GM19467 (cell line): ENCODE results near the gene DDX47.
"Not testable (repeated sequence)": the region's sequence is repeated elsewhere in the genome, so short reads cannot be mapped to it uniquely, and the experiment has no call there.

Source experiments
- ATAC-seq: cut with Tn5 transposase; IDR thresholded peaks from one replicate; pipeline ENCODE4 v1.9.1; 2021; ENCODE audit warnings: mild to moderate bottlenecking, moderate library complexity; ENCODE audit not compliant: unreplicated experiment

DDX47 gene

GRCh38 chr12:12819752-12820311 lies 6.7 kb downstream of the DDX47 start:
- no peak for ATAC-seq

GRCh38 chr12:12820376-12820775 lies 7.2 kb downstream of the DDX47 start:
- ATAC-seq, result not testable (repeated sequence)

- ATAC-seq, result no peak
Observed at GRCh38 chr12:12821975-12822374, 8.8 kb downstream of the DDX47 start.

GRCh38 chr12:12822886-12823285 lies 9.7 kb downstream of the DDX47 start:
- no peak for ATAC-seq

- no peak for ATAC-seq
Observed at GRCh38 chr12:12823300-12823699, 10.2 kb downstream of the DDX47 start.

GRCh38 chr12:12823811-12824210 lies 10.7 kb downstream of the DDX47 start:
- no peak for ATAC-seq

GRCh38 chr12:12835378-12836146 lies 22.4 kb downstream of the DDX47 start:
- ATAC-seq, result no peak

- no peak for ATAC-seq
Observed at GRCh38 chr12:12836571-12836970, 23.4 kb downstream of the DDX47 start.

- ATAC-seq, result no peak
Observed at GRCh38 chr12:12837025-12837812, 24.1 kb downstream of the DDX47 start.

GRCh38 chr12:12837813-12838153 lies 24.6 kb downstream of the DDX47 start:
- no peak for ATAC-seq

GRCh38 chr12:12839003-12839395 lies 25.9 kb downstream of the DDX47 start:
- no peak for ATAC-seq

- ATAC-seq, result not testable (repeated sequence)
Observed at GRCh38 chr12:12839439-12839838, 26.3 kb downstream of the DDX47 start.

GRCh38 chr12:12839873-12840579 lies 26.9 kb downstream of the DDX47 start:
- ATAC-seq, result no peak

- ATAC-seq, result no peak
Observed at GRCh38 chr12:12840580-12840899, 27.4 kb downstream of the DDX47 start.

GRCh38 chr12:12841428-12841827 lies 28.3 kb downstream of the DDX47 start:
- ATAC-seq, result not testable (repeated sequence)

GRCh38 chr12:12845794-12846243 lies 32.7 kb downstream of the DDX47 start:
- no peak for ATAC-seq

GRCh38 chr12:12846780-12847179 lies 33.6 kb downstream of the DDX47 start:
- ATAC-seq, result not testable (repeated sequence)

GRCh38 chr12:12853435-12853834 lies 40.3 kb downstream of the DDX47 start:
- no peak for ATAC-seq

GRCh38 chr12:12859690-12860089 lies 46.5 kb downstream of the DDX47 start:
- ATAC-seq, result no peak

GRCh38 chr12:12864243-12864642 lies 51.1 kb downstream of the DDX47 start:
- ATAC-seq, result no peak

- no peak for ATAC-seq
Observed at GRCh38 chr12:12868477-12869235, 55.5 kb downstream of the DDX47 start.
